ENCODE results near the gene PRR23E. TPM values are rescaled to one million over a fixed set of nuclear protein-coding genes. Genes with fewer than 3 reads are reported as not detected.

Gene PRR23E
- total and polyA plus RNA-seq, 4 donors, result not detected

DNA sequence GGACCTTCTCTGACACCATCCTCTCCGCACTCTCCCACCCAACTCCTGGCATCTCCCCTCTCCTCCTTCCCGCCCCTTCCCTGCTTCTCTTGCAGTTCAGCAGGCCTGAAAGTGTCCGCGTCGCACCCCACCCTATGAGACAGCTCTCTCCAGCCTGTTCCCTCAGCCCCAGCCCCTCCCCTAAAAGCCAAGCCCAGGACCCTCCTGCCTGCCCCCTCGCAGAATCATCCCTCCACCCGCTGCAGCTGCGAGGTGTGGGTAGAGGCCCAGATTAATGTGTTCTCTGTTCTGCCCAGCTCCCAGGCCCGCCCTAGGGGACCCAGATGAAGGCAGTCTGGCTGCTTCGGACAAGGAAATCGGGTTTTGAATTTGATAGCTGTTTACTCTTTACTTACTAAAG is 410 bp downstream of the PRR23E start:
- no peak overlapping the region for H3K9ac ChIP-seq (ENCODE audit: insufficient read depth in 1 of 2, low read length in 2 of 2)
- peaks cover 0 to 6% (median 0%) of the 10 kb centered on the region in 4 donors for H3K9me3 ChIP-seq (ENCODE audit: control insufficient read depth in 4 of 4, insufficient read depth in 3 of 4, low read length in 3 of 4)
- H3K27me3 ChIP-seq (ENCODE audit: control insufficient read depth in 3 of 3, insufficient read depth in 3 of 3, low read length in 2 of 3), result no peaks in the 10 kb centered on the region
- no peak for ATAC-seq (ENCODE audit: insufficient read depth, low FRiP score)
- H3K27ac ChIP-seq (ENCODE audit: low read depth in 1 of 2, low read length in 1 of 2), result no peak overlapping the region
- 77 to 79% methylated on average over 11 of the region's 11 CpGs for WGBS, 2 donors
- no peak overlapping the region for H3K4me3 ChIP-seq
- TF ChIP-seq, protein P1, sequence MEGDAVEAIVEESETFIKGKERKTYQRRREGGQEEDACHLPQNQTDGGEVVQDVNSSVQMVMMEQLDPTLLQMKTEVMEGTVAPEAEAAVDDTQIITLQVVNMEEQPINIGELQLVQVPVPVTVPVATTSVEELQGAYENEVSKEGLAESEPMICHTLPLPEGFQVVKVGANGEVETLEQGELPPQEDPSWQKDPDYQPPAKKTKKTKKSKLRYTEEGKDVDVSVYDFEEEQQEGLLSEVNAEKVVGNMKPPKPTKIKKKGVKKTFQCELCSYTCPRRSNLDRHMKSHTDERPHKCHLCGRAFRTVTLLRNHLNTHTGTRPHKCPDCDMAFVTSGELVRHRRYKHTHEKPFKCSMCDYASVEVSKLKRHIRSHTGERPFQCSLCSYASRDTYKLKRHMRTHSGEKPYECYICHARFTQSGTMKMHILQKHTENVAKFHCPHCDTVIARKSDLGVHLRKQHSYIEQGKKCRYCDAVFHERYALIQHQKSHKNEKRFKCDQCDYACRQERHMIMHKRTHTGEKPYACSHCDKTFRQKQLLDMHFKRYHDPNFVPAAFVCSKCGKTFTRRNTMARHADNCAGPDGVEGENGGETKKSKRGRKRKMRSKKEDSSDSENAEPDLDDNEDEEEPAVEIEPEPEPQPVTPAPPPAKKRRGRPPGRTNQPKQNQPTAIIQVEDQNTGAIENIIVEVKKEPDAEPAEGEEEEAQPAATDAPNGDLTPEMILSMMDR (IDR thresholded peaks at IDR 0.05; ENCODE audit: control extremely low read depth, extremely low read depth), result no peak
- H3K4me1 ChIP-seq (ENCODE audit: control insufficient read depth in 5 of 5, insufficient read depth in 5 of 5, low read length in 5 of 5), result peaks cover 0 to 2% (median 0%) of the 10 kb centered on the region in 5 donors
- H3K36me3 ChIP-seq (ENCODE audit: control insufficient read depth in 4 of 4, insufficient read depth in 4 of 4, low read length in 4 of 4), result no peaks in the 10 kb centered on the region
- DNase-seq, result no peak

DNA sequence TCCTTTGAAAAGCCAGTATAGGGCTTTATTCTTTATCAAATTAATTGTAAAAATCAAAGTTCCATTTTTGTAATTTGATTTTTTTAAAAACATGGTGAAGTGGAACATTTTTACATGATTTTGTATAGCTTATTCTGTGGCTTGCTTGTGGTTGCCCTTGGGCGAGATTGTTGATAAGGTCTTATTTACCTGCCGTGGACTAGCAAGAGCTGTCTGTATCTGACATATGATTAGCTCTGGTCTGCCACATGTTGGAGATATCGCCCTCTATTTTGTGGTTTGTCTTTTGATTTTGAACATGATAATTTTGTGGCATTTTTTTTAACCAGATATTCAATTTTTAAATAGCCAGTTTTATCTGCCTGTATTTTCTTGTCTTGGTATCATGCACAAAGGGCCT is 844 bp downstream of the PRR23E start:
- Histone ChIP-seq H3K27ac (ENCODE audit: low read depth in 1 of 2, low read length in 1 of 2) (no peak overlapping the region), H3K4me3 (no peak overlapping the region), H3K9ac (ENCODE audit: insufficient read depth in 1 of 2, low read length in 2 of 2) (no peak overlapping the region), H3K9me3 (ENCODE audit: control insufficient read depth in 4 of 4, insufficient read depth in 3 of 4, low read length in 3 of 4) (peaks cover 0 to 6% (median 0%) of the 10 kb centered on the region in 4 donors), H3K4me1 (ENCODE audit: control insufficient read depth in 5 of 5, insufficient read depth in 5 of 5, low read length in 5 of 5) (peaks cover 0 to 2% (median 0%) of the 10 kb centered on the region in 5 donors), H3K27me3 (ENCODE audit: control insufficient read depth in 3 of 3, insufficient read depth in 3 of 3, low read length in 2 of 3) (no peaks in the 10 kb centered on the region), H3K36me3 (ENCODE audit: control insufficient read depth in 4 of 4, insufficient read depth in 4 of 4, low read length in 4 of 4) (no peaks in the 10 kb centered on the region)
- WGBS, 2 donors, result 60% methylated on average over 3 of the region's 3 CpGs
- TF ChIP-seq, protein P1 (IDR thresholded peaks at IDR 0.05; ENCODE audit: control extremely low read depth, extremely low read depth), result no peak
- no peak for ATAC-seq (ENCODE audit: insufficient read depth, low FRiP score)
- DNase-seq, result no peak

- H3K27ac ChIP-seq (ENCODE audit: low read depth in 1 of 2, low read length in 1 of 2), result no peak overlapping the region
- 90% methylated on average over 8 of the region's 8 CpGs for WGBS, 2 donors
- H3K9me3 ChIP-seq (ENCODE audit: control insufficient read depth in 4 of 4, insufficient read depth in 3 of 4, low read length in 3 of 4), result peaks cover 0 to 6% (median 0%) of the 10 kb centered on the region in 4 donors
- H3K4me3 ChIP-seq, result no peak overlapping the region
- DNase-seq, result no peak
- no peaks in the 10 kb centered on the region for H3K27me3 ChIP-seq (ENCODE audit: control insufficient read depth in 3 of 3, insufficient read depth in 3 of 3, low read length in 2 of 3)
- ATAC-seq (ENCODE audit: insufficient read depth, low FRiP score), result no peak
- no peak overlapping the region for H3K9ac ChIP-seq (ENCODE audit: insufficient read depth in 1 of 2, low read length in 2 of 2)
- no peaks in the 10 kb centered on the region for H3K36me3 ChIP-seq (ENCODE audit: control insufficient read depth in 4 of 4, insufficient read depth in 4 of 4, low read length in 4 of 4)
- peaks cover 0 to 2% (median 0%) of the 10 kb centered on the region in 5 donors for H3K4me1 ChIP-seq (ENCODE audit: control insufficient read depth in 5 of 5, insufficient read depth in 5 of 5, low read length in 5 of 5)
- TF ChIP-seq, protein P1 (IDR thresholded peaks at IDR 0.05; ENCODE audit: control extremely low read depth, extremely low read depth), result no peak
These were observed 1.8 kb downstream of the PRR23E start for GRCh38 chr3:127194601-127195187.

GRCh38 chr3:127195417-127195816 is 2.5 kb downstream of the PRR23E start:
- TF ChIP-seq, protein P1 (IDR thresholded peaks at IDR 0.05; ENCODE audit: control extremely low read depth, extremely low read depth), result no peak
- 92% methylated on average over 6 of the region's 6 CpGs for WGBS, 2 donors
- DNase-seq (no peak), ATAC-seq (ENCODE audit: insufficient read depth, low FRiP score) (no peak)
- Histone ChIP-seq H3K27ac (ENCODE audit: low read depth in 1 of 2, low read length in 1 of 2) (no peak overlapping the region), H3K4me3 (no peak overlapping the region), H3K9me3 (ENCODE audit: control insufficient read depth in 4 of 4, insufficient read depth in 3 of 4, low read length in 3 of 4) (peaks cover 0 to 6% (median 0%) of the 10 kb centered on the region in 4 donors), H3K4me1 (ENCODE audit: control insufficient read depth in 5 of 5, insufficient read depth in 5 of 5, low read length in 5 of 5) (peaks cover 0 to 2% (median 0%) of the 10 kb centered on the region in 5 donors), H3K36me3 (ENCODE audit: control insufficient read depth in 4 of 4, insufficient read depth in 4 of 4, low read length in 4 of 4) (no peaks in the 10 kb centered on the region), H3K9ac (ENCODE audit: insufficient read depth in 1 of 2, low read length in 2 of 2) (no peak overlapping the region), H3K27me3 (ENCODE audit: control insufficient read depth in 3 of 3, insufficient read depth in 3 of 3, low read length in 2 of 3) (peaks cover 0 to 4% (median 0%) of the 10 kb centered on the region in 3 donors)
